Jurkat, Clone E6-1 (cell line): Measurements from ENCODE around the gene FBXO22.
"Not testable (repeated sequence)": the region's sequence is repeated elsewhere in the genome, so short reads cannot be mapped to it uniquely, and the experiment has no call there.

ENCODE experiments used
- DNase-seq: peaks from one replicate; pipeline ENCODE4 v3.0.0-alpha.2; 2011; ENCODE audit warnings: low read depth, low spot score
- H3K4me3 ChIP-seq: 2 replicates; pipeline ENCODE4 v1.5.1; 2011; ENCODE audit warnings: mild to moderate bottlenecking, low read length, control low read depth, moderate library complexity

Gene FBXO22

DNA sequence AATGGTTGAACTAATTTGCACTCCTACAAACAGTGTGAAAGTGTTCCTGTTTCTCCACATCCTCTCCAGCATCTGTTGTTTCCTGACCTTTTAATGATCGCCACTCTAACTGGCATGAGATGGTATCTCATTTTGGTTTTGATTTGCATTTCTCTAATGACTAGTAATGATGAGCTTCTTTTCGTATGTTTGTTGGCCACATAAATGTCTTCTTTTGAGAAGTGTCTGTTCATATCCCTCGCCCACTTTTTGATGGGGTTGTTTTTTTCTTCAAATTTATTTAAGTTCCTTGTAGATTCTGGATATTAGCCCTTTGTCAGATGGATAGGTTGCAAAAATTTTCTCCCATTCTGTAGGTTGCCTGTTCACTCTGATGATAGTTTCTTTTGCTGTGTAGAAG, 6.7 kb downstream of the FBXO22 start:
- not testable (repeated sequence) for H3K4me3 ChIP-seq, DNase-seq

- H3K4me3 ChIP-seq = no peak overlapping the region
- no peak for DNase-seq
Measured at GRCh38 chr15:75916978-75917377, 13.3 kb downstream of the FBXO22 start.

DNA sequence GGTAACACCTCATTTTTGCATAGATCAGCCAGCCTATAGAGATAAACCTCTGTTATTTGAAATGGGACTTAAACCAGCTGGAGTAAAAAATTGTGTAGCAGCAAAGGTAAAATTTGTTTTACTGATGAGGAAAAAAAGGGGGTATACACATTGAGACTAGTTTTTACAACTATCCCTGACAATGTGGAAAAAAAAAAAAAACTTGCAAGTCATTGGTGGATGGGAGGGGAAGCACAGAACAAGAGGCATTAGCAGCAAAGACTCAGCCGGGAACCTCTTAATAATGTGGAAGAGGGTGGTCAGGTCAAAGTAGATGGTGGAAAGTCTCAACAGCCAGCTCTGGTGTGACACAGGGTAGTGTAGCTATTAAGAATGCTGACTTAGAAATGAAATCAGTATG, 14.5 kb downstream of the FBXO22 start:
- no peak overlapping the region for H3K4me3 ChIP-seq
- DNase-seq = no peak

DNA sequence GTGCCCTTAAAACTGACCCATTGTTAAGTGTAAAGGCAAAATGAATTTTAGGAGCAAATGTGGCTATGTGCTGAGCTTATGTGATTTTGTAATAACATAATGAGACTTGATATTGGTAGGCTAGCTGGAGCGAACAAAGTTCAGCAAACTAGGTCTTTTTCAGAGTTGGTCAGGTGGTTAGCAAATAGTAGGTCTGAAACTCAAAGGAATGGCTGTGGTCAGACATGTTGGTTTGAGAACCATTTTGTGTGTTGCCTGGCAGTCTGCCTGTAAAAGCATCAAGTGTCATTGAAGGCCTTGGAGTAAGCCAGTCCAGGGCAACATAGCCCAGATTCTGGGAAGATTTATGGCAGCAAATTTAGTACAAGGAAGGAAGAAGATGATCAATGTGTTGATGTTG, 16.4 kb downstream of the FBXO22 start:
- DNase-seq = no peak
- no peak overlapping the region for H3K4me3 ChIP-seq

DNA sequence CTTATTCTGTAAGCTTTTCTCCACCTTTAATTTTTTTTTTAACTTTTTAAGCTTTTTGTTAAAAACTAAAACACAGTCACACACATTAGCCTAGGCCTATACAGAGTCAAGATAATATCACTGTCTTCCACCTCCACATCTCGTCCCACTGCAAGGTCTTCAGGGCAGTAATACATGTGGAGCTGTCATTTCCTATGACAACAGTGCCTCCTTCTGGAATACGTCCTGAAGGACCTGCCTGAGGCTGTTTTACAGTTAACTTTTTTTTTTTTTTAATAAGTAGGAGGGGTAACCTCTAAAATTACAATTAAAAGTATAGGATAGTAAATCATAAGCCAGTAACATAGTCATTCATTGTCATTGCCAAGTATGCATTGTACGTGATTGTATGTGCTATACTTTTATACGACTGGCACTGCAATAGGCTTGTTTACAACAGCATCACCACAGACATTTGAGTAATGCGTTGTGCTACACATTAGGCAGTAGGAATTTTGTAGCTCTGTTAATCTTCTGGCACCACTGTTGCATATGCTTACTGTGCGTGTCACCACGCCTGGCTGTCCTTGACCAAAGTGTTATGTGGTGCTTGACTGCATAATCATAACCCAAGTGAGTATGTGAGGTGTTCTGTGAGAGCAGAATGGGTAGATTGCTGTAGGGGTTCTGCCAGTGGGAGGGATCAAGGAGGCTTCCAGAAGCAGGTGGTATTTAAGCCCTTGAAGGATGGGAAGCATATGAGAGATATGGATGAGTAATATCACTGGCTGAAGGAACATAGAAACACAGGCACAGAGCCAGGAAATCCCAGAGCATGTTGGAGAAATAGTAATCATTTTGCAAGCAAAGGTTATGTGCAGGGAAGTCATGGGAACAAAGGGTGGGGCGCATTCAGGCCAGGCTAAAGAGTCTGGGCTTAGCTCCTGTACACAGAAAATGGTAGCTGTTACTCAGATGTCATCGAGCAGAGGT, 18.3 kb downstream of the FBXO22 start:
- DNase-seq = peak; percentile 31
- no peak overlapping the region for H3K4me3 ChIP-seq

DNA sequence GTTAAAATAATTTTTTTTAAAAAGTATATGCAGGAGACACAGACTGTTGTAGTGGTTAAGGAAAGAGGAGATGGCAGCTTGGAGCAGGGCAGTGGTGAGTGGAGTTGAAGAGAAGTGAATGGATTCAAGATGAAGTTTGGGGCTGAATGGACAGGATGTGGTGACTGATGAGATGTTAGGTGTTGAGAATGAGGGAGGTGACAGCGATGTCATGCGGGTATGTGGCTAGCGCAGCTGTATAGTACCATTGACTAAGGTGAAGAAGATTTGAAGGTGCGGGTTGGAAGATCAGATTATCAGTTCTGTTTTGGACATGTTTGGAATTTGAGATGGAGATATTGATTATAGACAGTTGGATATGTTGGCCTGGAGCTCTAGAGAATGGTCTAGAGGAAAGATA, 20.1 kb downstream of the FBXO22 start:
- no peak overlapping the region for H3K4me3 ChIP-seq
- no peak for DNase-seq

DNA sequence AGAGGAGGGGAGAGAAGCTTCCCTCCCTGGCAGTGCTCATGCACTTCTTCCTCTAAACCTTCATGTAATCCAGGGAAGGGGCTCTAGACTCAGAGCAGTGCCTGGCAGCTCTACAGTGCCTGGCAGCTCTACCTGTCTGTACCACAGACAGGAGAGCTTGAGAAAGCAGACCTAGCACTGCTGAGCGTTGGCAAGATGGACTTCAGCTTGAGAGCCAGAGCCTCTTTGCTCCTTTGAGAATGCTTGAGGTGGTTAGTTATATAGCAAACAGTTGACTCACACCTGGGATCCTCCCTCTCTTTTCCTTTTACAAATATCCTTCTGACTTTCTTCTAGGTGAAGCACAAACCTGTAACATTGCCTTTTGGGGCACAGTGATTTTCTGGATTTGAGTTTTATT, 20.9 kb downstream of the FBXO22 start:
- H3K4me3 ChIP-seq = no peak overlapping the region

GRCh38 chr15:75925440-75925839, 21.8 kb downstream of the FBXO22 start:
- DNase-seq = no peak
- no peak overlapping the region for H3K4me3 ChIP-seq

More for the DNA sequence above, 20.9 kb downstream of the FBXO22 start:
- DNase-seq = no peak

DNA sequence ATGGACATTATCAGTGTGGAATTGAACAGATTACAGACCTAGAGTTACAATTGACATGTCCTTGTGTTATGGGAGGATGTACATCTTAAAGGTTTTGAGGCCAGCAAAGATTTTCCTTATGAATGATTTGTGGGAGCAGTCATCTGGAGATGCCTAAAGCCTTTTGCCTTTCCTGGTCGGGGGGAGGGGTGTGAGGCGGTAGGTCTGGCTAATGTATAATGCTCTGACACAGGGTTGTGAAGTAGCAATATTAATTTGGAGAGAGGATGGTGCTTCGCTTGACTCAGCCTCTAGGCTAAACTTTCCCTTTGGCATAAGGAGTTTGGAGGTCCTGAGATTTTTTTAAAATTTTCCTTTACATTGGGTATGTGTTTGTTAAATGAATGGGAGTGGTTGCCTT, 23.3 kb downstream of the FBXO22 start:
- H3K4me3 ChIP-seq = no peak overlapping the region
- DNase-seq = no peak

DNA sequence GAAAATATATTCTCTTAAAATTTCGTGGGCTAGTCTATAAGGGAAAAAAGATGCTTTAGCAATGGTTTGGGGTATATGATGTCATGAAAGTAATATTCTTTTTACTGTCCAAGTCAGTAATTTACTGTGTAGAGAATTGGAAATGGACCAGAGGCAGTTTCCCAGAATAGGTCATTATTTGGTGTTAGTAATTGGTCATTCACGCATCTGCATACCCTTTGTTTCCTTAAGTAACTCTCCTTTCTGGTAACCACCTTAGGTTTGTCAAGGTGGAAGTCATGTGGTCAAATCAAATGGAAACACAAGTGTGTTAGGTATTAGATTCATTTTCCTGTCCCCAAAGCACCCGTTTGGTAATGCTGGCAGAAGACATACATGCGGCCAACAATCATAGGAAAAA, 23.9 kb downstream of the FBXO22 start:
- no peak overlapping the region for H3K4me3 ChIP-seq
- DNase-seq = no peak

DNA sequence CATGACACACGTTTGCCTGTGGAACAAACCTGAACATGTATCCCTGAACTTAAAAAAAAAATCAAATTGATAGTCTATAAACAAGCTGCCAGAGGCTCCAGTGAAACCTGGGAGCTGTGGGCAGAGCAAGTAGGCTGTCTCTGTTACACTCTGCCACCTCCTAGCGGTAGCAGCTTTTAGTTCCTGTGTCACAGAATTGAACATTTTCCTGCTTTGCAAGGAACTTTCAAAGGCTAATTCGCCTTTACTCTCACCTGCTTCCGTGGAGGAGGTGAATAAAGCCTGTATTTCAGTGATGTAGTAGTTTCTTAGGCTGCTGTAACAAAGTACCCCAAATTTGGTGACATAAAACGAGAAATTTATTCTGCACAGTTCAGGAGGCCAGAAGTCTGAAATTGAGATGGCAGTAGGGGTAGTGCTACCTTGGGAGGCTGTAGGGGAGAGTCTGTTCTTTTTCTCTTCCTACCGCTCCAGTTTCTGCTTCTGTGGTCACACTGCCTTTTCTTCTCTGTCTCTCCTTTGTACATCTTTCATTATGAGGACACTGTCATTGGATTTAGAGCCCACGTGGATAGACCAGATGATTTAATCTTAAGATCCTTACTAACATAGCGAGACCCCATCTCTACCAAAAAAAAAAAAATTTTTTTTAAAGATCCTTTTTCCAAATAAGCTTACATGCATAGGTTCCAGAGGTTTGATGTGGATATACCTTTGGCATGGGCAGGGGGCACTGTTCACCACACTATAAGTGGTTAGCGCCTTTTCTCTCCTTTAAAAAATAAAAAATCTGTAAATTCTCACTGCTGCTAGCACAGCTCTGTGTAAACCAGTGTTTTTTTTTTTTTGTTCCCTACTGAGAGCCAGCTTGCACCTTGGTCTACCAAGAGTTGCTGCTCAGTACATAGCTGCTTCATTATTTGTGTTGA, 25.3 kb downstream of the FBXO22 start:
- DNase-seq = peak; percentile 60
- no peak overlapping the region for H3K4me3 ChIP-seq

GRCh38 chr15:75929799-75930565, 26.3 kb downstream of the FBXO22 start:
- DNase-seq = peak; percentile 17
- no peak overlapping the region for H3K4me3 ChIP-seq

- H3K4me3 ChIP-seq = no peak overlapping the region
- DNase-seq = no peak
Measured at GRCh38 chr15:75930866-75931265, 27.2 kb downstream of the FBXO22 start.

DNA sequence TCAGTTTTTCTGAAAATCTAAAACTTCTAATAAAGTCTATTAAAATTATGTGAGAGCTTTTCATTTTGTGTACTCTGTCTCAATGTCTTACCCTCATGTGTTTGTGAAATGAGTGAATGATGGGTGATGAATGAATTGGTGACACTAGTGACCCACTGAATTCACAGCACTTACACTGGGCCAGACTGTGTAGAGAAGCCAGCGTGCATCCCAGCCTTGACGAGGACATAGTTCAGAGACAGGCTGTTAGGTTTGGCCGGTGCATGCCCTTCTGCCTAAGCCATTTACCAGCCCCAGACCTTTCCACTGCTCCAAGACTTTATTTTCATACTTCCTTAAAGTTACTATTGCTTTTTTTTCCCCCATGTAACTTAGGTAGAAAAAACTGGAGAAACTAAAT, 38.8 kb downstream of the FBXO22 start:
- H3K4me3 ChIP-seq = no peak overlapping the region
- no peak for DNase-seq

DNA sequence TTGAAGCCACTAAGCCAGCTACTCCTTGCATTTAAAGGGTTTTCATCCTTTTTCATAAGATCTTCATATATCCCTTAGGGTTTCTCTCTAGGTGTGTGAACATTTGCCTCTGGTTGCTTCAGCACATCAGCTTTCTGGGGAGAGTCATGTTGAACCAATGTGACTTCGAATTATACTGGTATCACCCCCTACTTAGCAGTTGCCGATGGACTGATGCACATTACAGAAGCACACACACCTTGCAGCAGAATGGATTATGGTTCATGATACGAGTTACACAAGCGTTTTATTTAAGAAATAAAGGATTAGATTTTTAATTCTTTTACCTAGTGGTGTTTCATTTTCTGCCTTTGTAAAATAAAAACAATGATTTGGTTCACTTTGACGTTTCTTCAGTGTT, 39.6 kb downstream of the FBXO22 start:
- DNase-seq = no peak
- H3K4me3 ChIP-seq = no peak overlapping the region

DNA sequence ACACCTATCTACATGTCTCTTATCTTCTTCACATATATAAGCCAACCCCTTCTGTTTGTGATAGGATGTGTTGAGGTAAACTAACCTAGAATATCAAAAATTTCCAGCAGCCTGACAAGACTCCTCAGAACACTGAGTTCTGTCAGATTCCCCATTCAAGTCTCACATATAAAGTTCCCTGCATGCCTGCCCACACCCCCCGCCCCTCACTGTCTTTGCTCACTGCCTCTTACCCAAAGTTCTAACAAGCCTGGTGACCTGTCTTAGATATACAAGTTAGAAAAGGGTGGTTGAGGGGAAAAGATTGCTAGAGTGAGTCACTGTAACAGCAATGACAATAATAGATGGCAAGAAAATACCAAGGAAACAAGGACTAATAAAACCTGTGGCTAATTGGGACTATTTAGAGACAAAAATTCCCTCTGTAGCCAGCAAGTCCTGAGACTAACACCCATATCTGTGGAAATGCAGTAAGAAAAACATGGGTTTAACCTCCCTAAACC, 40.1 kb downstream of the FBXO22 start:
- DNase-seq = no peak
- H3K4me3 ChIP-seq = no peak overlapping the region

DNA sequence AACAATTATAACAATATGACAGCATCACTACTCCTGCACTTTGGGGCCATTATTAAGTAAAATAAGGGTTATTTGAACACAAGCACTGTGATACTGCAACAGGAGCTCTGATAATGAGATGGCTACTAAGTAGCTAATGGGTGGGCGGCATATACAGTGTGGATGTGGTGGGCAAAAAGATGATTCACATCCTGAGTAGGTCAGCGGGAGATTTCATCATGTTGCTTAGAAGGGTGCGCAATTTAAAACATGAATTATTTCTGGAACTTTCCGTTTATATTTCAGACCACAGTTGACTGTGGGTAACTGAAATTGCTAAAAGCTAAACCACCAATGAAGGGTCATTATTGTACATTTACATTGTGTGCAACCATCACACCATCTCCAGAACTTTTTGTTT, 42.3 kb downstream of the FBXO22 start:
- no peak overlapping the region for H3K4me3 ChIP-seq
- no peak for DNase-seq

GRCh38 chr15:75947092-75947491, 43.4 kb downstream of the FBXO22 start:
- H3K4me3 ChIP-seq = no peak overlapping the region
- DNase-seq = no peak

GRCh38 chr15:75948761-75949296, 45.2 kb downstream of the FBXO22 start:
- H3K4me3 ChIP-seq = no peak overlapping the region
- DNase-seq = no peak
